ENCODE data around the gene TMEM121B. TPM values are rescaled to one million over a fixed set of nuclear protein-coding genes. Genes with fewer than 3 reads are reported as not detected.
A peak's percentile ranks its signal among the peaks of the same experiment; 100 is the strongest.
"Not testable (repeated sequence)": the region's sequence is repeated elsewhere in the genome, so short reads cannot be mapped to it uniquely, and the experiment has no call there.

The TMEM121B gene
- total RNA-seq, 2 donors from 2014 or later: 7.6 to 15.5 TPM

DNA sequence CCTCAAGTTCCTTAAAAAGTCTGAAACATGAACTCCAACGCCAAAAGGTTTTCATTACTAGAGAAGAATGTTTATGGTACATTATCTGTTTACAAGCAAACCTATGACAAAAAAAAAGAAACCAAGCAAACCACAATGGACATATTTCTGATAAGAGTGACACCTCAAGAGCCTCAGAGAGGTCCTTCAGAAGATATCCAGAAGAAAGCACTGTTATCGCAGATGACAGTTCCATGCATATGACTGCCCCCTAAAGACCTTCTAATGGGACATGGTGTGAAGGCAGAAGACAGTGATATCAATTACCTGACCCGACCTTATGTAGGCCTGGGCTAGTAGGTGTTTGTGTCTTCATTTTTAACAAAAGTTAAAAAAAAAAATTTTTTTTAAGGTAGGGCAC lies 34.8 kb upstream of the TMEM121B start:
- Histone ChIP-seq H3K27ac (no peak overlapping the region), H3K9me3 (no peaks in the 10 kb centered on the region), H3K4me3 (no peak overlapping the region), H3K4me1 (replicated peaks) (no peaks in the 10 kb centered on the region), H3K27me3 (replicated peaks; ENCODE audit: insufficient read depth) (no peaks in the 10 kb centered on the region), H3K36me3 (no peaks in the 10 kb centered on the region)
- TF ChIP-seq POLR2A (IDR thresholded peaks at IDR 0.05) (no peak), POLR2AphosphoS5 (IDR thresholded peaks at IDR 0.05) (no peak)
- TF ChIP-seq, protein P1, sequence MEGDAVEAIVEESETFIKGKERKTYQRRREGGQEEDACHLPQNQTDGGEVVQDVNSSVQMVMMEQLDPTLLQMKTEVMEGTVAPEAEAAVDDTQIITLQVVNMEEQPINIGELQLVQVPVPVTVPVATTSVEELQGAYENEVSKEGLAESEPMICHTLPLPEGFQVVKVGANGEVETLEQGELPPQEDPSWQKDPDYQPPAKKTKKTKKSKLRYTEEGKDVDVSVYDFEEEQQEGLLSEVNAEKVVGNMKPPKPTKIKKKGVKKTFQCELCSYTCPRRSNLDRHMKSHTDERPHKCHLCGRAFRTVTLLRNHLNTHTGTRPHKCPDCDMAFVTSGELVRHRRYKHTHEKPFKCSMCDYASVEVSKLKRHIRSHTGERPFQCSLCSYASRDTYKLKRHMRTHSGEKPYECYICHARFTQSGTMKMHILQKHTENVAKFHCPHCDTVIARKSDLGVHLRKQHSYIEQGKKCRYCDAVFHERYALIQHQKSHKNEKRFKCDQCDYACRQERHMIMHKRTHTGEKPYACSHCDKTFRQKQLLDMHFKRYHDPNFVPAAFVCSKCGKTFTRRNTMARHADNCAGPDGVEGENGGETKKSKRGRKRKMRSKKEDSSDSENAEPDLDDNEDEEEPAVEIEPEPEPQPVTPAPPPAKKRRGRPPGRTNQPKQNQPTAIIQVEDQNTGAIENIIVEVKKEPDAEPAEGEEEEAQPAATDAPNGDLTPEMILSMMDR (IDR thresholded peaks at IDR 0.05): no peak
- intact Hi-C loops (cut with DNase I): no loop called here
- WGBS: 77% methylated on average over 3 of the region's 3 CpGs
- no peak for DNase-seq (ENCODE audit: low spot score)

DNA sequence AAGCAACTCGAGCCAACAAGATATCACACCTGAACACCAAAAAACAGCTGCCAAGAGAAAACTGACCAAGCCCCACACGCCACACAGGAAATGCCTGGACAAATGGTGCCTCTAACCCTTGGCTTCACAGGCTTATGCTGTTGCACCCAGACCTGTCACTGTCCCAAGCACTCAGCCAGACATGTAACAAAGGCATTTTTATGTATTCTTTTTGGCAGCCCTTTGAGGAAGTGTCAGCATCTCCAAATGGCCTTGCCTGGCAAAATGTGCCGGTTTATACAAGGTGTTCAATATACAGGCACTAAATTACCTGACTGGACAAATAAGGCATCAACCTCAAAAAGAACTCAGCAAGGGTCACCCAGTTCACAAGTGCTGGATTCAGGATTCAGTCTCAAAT lies 31.8 kb upstream of the TMEM121B start:
- Histone ChIP-seq H3K9me3 (no peaks in the 10 kb centered on the region), H3K27me3 (replicated peaks; ENCODE audit: insufficient read depth) (no peaks in the 10 kb centered on the region), H3K4me1 (replicated peaks) (no peaks in the 10 kb centered on the region), H3K27ac (no peak overlapping the region), H3K36me3 (no peaks in the 10 kb centered on the region), H3K4me3 (no peak overlapping the region)
- DNase-seq (ENCODE audit: low spot score): peak; percentile 71
- intact Hi-C loops (cut with DNase I): no loop called here
- 33% methylated on average over 3 of the region's 3 CpGs for WGBS
- TF ChIP-seq POLR2AphosphoS5 (IDR thresholded peaks at IDR 0.05): peak; percentile 82
- TF ChIP-seq, protein P1 (IDR thresholded peaks at IDR 0.05): no peak

DNA sequence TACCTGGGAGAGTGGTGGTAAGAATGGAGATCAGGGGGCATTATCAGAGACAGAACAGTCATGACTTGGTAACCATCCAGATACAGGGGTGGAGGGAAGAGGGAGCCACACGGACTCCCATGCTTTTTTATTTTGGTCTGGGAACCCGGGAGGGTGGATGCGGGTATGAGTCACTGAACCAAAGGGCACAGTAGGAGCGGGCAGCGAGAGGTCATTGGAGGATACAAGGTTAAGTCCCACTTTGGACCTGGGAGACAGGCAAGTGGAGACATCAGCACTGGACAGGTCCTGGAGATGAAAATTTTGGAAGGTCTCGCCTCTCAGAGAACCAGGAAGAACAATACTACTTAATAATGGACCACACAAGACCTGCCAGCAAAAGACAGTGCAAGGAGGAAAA lies 31.2 kb upstream of the TMEM121B start:
- no peak for DNase-seq (ENCODE audit: low spot score)
- H3K4me3 ChIP-seq: no peak overlapping the region
- no peaks in the 10 kb centered on the region for H3K27me3 ChIP-seq (replicated peaks; ENCODE audit: insufficient read depth)
- TF ChIP-seq POLR2AphosphoS5 (IDR thresholded peaks at IDR 0.05) (no peak), POLR2A (IDR thresholded peaks at IDR 0.05) (no peak)
- TF ChIP-seq, protein P1 (IDR thresholded peaks at IDR 0.05): no peak
- 80% methylated on average over 6 of the region's 6 CpGs for WGBS
- no peaks in the 10 kb centered on the region for H3K4me1 ChIP-seq (replicated peaks)
- no peaks in the 10 kb centered on the region for H3K9me3 ChIP-seq
- H3K27ac ChIP-seq: no peak overlapping the region
- intact Hi-C loops (cut with DNase I): no loop called here
- no peaks in the 10 kb centered on the region for H3K36me3 ChIP-seq

- Histone ChIP-seq H3K27ac (no peak overlapping the region), H3K4me1 (replicated peaks) (no peaks in the 10 kb centered on the region), H3K4me3 (no peak overlapping the region), H3K36me3 (no peaks in the 10 kb centered on the region), H3K9me3 (no peaks in the 10 kb centered on the region), H3K27me3 (replicated peaks; ENCODE audit: insufficient read depth) (no peaks in the 10 kb centered on the region)
- WGBS: 80% methylated on average over 9 of the region's 9 CpGs
- intact Hi-C loops (cut with DNase I): no loop called here
- TF ChIP-seq POLR2AphosphoS5 (IDR thresholded peaks at IDR 0.05) (no peak), POLR2A (IDR thresholded peaks at IDR 0.05) (no peak)
- TF ChIP-seq, protein P1 (IDR thresholded peaks at IDR 0.05): no peak
- DNase-seq (ENCODE audit: low spot score): no peak
These were observed 28.1 kb upstream of the TMEM121B start for GRCh38 chr22:17149076-17149815.

- DNase-seq (ENCODE audit: low spot score); H3K27me3 ChIP-seq (replicated peaks; ENCODE audit: insufficient read depth); intact Hi-C loops (cut with DNase I); H3K4me1 ChIP-seq (replicated peaks); H3K36me3 ChIP-seq; H3K9me3 ChIP-seq; H3K27ac ChIP-seq; H3K4me3 ChIP-seq: not testable (repeated sequence)
- 93% methylated on average over 30 of the region's 30 CpGs for WGBS
These were observed 26.3 kb upstream of the TMEM121B start for GRCh38 chr22:17147458-17147857.

Measured in prostate gland (tissue), 2 donors.